ENCODE measurements around the gene LDLRAD4.

GRCh38 chr18:13471971-13472628, 253.5 kb downstream of the LDLRAD4 start:
- TF ChIP-seq CTCF (IDR thresholded peaks at IDR 0.05) (no peak), EZH2 (IDR thresholded peaks at IDR 0.05; ENCODE audit: borderline replicate concordance, insufficient read depth, low read depth, low read length, poor library complexity, severe bottlenecking) (no peak)
